Caki2 (cell line): Measurements from ENCODE around the gene ALK. TPM values are rescaled to one million over a fixed set of nuclear protein-coding genes. Genes with fewer than 3 reads are reported as not detected.
A peak's percentile ranks its signal among the peaks of the same experiment; 100 is the strongest.

ENCODE experiments used
- DNase-seq: peaks from one replicate; pipeline ENCODE4 v3.0.0-alpha.2; 2015; ENCODE audit warnings: low read depth
- in situ Hi-C: cut with HindIII; loops from 2 replicates; pipeline ENCODE4 v1.10.0; 2016; ENCODE audit warnings: low sequenced_read_pairs, low pct_unique_long_range_greater_than_20kb, mixed read lengths
- total RNA-seq: library from RNA; depleted of rRNA; stranded (reverse); fragments of >200 nt; shearing (Covaris generic); gene quantifications from 2 replicates; pipeline ENCODE4 v1.2.3, GENCODE V29; 2014; ENCODE audit warnings: low replicate concordance

ALK gene
- total RNA-seq, 1 experiment from 2014 or later, result not detected

DNA sequence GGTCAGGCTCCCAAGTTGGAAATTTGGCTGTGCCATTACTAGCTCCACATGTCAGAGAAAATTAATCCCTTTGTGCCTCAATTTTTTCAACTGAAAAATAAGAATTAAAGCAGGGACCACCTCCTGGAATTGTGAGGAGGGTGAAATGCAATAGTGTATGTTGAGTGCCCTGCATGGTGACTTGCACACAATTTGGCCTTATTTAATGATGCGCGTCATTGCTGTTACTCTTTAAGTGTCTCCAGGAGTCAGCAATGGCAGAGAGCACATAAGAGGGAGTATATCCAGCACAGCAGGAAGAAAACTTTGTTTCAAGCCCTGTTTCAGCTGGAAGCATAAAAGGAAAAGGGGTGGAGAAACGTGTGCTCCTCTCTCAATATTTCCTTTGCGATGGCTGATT is 215.8 kb downstream of the ALK start:
- in situ Hi-C loops, result no loop called here
- DNase-seq, result no peak

DNA sequence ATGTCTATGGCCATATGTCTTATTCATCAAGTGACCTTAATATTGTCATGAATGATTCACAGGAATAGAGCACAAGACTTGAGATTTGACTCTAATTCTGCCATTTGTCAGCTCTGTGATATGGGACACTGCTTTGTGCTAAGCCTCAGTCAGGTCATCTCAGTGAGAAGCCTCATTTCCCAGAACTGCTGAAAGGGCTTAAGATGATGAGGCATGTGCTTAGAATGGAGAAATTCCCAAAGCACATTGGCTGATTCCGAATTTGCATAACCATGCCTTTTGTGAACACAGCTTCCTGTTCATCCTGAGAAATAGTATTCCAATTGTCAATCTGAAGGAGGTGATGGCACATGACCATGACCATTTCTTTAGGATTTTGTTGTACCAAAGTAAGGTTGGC is 218.1 kb downstream of the ALK start:
- no peak for DNase-seq
- in situ Hi-C loops, result no loop called here

DNA sequence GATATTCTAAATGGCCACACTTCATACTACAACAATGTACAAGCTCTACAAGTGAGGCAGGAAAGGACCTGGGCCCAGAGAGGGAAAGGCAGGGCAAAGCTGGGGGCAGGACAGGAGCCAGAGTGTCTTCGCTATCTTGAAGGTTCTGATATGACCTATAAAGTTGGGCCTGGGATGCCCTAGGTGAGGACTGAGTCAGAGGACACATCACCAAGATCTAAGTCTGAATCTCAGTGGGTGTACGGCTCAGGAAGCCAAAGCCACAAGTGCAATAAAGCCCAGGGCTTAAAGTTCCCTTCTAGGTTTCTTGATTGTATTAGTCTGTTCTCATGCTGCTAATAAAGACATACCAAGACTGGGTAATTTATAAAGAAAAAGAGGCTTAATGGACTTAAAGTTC is 219.1 kb downstream of the ALK start:
- in situ Hi-C loops, result no loop called here

DNA sequence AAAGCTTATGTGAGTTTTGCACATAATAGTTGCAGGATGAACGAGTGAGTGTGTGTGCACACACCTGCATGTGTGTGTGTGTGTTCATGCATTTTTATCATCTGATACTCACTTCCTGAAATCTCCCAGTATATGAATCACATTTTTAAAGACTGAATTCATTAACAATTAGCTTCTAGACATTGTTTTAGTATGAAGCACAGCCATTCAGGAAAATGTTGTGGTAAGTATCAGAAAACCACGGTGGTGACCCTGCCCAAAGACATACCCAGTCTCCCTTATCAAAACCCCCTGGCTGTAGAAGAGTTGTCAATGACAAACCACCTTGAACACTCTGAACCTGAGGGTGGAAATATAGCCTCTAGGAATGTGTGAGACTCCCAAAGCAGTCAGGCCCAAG is 220.8 kb downstream of the ALK start:
- no peak for DNase-seq
- in situ Hi-C loops, result no loop called here

More for the DNA sequence above, 219.1 kb downstream of the ALK start:
- DNase-seq, result no peak

DNA sequence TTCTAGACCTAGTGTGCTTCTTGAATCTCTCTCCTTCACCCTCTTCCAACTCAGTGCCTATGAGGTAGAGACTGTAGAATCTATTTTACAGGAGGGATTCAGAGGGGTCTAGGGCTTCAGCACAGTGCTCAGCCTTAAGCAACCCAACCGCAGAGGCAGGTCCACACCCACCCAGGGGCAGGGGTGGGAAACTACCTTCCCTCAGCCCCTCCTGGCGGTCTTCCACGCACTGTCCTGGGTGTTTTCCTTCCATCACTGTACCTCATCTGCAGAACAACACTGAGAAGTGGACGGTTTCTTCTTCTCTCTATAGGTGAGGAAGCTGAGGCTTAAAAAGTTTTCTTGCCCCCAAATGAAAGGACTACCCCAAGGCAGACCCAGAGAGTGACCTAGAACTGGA is 222.3 kb downstream of the ALK start:
- DNase-seq, result no peak
- in situ Hi-C loops, result no loop called here

DNA sequence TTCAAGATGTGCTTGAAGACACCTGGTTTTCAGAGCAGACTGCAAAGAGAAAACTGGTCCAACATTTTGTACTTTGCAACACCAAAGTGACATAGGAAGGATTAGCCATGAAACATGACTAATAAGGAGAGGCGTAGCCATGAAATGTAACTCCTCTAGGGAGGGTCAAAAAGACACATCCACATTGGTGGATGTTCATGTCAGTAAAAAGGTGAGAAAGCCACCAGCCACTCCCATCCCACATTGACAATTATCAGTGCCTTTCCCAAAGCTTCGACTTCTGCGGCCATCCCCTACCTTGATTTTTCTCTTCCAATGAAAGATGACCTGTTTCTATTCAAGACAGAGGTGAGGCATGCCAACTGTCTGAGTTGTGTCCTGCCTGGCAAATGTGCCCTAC is 223.2 kb downstream of the ALK start:
- in situ Hi-C loops, result no loop called here
- DNase-seq, result no peak

DNA sequence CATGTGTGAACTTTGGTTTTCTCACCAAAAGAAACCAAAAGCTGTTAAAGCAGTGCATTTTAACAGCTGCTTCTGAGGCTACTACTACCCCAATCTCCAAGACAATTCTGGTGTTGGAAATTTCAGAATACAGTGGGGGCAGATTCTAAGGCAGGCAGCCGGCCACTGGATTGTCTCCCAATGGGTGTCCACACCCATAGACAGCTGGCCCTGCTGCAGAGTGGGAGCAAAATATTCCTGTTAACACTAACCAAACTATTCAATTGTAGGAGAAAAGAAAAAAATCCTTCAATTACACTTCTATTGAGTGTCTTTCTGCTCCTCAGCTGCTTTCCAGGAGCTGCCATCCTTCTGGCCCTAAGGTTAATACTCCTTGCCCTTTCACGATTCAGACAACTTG is 223.7 kb downstream of the ALK start:
- in situ Hi-C loops, result no loop called here
- DNase-seq, result no peak

DNA sequence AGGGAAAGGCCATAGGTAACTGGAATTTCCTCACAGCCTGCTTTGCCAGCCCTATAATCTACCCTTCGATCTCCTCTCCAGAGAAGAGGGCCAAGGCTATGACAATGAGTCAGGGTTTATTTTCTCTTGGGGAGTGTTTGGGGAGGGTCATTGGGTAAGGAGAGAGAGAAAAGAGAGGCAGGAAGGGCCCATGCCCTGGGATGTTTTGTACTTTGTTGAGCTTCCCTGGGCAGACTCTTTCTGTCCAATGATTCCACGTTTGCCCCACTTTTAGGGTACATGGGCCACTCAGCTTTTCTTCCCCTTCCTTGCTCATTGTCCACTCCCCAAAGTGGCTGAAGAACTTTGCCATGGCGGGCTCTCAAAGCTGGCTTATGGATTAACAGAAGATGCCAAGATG is 224.2 kb downstream of the ALK start:
- in situ Hi-C loops, result no loop called here

DNA sequence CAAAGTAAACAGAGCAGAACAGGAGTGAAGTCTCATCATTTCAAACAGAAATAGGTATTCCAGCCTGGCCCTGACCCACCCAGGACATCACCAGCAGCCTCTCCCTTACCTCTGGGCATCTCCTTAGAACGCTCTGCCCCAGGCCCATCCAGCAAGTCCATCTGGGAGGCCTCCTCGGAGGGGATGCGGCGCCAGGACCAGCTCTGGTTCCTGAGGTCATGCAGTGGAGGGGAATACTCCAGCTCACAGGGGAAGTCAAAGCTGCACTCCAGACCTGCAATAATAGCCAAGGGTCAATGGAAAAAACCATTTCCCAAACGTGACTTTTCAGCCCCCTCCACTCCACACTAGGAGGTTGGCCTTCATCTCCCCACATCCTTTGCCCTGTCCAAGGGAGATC is 226.6 kb downstream of the ALK start:
- in situ Hi-C loops, result no loop called here

More for the DNA sequence above, 224.2 kb downstream of the ALK start:
- DNase-seq, result no peak

DNA sequence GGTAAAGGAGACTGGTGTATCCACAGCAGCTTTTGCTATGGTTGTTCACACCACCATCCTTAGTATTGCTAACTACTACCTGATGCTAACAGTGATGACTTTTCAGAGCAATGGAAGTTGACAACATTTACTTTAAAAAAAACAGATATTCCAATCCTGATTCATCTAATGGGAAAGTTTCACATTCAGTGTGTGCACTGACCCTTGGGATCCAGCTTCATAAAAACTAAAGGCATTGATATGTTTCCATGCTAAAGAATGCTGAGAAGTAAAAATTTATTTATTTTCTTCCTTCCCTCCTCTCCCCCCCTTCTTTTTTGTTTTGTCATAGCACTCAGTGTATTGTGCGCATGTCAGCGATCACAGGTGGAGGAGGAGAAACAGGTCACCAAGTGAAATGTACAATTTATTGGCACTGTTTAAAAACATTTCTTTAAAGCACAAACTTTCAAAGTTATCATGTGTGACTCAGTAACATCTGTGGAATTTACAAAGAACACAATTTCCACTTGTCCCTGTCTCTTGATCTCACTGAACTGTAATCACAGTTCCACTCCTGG is 229.9 kb downstream of the ALK start:
- in situ Hi-C loops, result no loop called here
- DNase-seq, result peak; percentile 3

More for the DNA sequence above, 226.6 kb downstream of the ALK start:
- DNase-seq, result no peak

DNA sequence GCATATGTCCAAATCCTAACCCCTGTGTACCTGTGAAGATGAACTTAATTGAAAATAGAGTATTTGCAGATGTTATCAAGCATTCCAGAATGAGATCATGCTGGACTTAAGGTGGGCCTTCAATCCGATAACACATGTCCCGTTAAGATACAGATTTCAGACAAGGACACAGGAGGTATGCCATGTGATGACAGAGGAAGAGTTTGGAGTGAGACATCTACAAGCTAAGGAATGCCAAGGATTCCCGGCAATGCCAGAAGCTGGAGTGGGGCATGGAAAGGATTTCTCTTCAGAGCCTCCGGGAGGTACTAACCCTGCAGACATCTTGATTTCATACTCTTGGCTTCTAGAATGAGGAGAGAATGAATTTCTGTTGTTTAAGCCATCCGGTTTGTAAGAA is 231.7 kb downstream of the ALK start:
- DNase-seq, result no peak

DNA sequence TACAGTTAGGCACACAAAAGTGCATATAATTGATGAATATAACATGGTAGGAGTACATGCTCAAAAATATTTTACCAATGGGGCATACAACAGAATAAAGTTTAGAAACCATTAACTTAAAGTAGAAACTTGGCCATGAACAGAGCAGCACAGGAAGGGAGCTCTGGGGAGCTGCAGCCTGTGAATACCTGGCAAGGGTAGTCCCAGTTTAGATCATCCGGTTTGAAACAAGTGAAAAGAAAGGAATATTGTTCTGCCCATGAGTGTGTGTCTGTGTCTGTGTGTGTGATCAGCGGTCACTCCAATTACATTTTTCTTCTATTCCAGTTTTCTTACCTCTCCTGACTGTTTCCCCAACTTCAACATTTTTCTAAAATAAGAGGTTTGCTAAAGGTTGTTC is 233.0 kb downstream of the ALK start:
- in situ Hi-C loops, result no loop called here
- DNase-seq, result no peak

More for the DNA sequence above, 231.7 kb downstream of the ALK start:
- in situ Hi-C loops, result no loop called here

DNA sequence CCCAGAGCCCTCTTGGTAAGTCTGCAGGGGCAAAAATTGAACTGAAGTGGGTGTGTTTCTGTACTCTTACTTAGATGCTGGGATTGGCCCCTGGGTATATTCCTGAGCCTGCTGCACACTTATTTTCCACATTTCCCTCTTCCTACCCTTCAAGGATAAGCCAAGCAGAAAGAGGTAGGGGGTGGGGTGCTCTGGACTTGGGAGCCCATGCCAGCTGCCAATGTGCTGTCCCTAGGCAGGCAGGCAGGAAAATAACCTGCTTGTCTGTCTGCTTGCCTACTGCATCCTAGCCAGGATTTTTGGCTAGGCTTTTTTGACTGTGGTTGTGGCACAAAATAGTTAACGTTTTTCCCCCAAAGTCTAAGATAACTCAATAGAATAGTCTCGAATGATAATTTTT is 234.3 kb downstream of the ALK start:
- in situ Hi-C loops, result no loop called here
- no peak for DNase-seq

DNA sequence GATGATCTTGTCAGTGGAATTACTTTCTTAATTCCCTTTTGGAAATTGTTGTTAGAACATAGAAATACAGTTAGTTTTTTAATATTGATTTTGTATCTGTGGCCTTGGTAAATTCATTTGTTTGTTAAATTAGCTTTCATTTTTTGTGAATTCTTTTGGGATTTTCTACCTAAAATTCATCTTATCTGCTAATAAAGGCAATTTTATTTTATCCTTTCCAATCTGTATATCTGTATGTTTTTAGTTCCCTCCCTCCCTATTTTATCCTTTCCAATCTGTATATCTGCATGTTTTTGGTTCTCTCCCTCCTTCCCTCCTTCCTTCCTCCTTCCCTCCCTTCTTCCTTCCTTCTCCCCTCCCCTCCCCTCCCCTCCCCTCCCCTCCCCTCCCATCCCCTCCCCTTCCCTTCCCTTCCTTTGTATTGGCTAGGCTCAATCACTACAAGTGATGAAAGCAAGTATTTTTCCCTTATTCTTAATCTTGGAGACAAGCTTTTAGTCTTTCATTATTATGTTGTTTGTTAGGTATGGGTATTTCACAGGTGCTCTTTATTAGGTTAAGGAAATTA is 244.4 kb downstream of the ALK start:
- DNase-seq, result no peak
- in situ Hi-C loops, result no loop called here

DNA sequence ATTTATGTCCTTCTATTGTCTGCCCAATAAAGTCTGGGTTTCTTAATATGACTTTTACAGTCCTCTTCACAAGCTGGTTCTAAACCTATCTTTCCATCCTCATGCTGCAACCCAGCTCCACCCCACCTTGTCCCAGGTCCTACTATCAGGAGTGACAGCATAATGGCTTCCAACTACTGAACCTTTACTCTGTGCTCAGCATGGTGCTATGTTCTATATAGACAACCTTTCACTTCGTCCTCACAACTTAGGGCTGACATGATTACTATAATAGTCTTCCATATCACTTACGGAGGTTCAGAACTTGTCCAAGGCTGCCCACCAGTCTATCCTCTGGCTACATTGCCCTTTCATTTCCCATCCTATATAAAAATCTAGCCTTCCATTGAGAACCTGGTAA is 256.8 kb downstream of the ALK start:
- DNase-seq, result no peak
- in situ Hi-C loops, result no loop called here

DNA sequence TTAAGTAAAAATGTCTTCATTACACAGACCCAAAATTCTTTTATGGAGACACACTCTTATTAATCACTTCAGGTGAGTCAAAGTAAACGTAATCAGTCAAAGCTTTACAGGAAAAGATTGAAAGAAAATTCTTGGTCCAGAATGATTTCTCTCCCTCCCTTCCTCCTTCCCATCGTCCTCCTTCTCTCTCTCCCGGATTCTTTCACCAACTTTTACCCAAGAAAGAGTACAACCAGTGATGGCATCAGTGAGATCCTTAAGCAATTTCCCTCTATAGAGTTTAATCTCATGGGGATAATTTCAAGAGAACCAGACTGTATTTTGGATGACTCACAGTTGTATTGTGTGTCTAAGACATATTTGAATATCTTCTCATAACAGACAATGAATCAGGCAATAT is 258.1 kb downstream of the ALK start:
- in situ Hi-C loops, result no loop called here
- DNase-seq, result no peak

DNA sequence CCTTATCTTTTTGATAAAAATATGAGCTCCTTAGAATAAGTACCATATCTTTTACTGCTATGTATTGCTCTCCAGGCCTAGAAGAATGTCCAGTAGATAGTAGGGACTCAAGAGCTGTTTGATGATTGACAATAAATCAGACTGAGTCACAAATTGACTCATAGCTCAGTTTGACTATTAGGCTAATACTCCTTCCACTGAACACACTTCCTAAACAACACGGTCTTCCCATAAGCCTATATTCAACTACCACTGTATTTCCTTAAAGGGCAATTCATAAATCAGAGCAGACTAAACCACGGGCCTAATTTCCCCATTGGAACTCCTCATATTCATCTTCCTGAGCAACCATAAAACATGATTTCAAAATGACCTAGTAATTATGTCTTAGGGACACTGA is 258.5 kb downstream of the ALK start:
- in situ Hi-C loops, result no loop called here

DNA sequence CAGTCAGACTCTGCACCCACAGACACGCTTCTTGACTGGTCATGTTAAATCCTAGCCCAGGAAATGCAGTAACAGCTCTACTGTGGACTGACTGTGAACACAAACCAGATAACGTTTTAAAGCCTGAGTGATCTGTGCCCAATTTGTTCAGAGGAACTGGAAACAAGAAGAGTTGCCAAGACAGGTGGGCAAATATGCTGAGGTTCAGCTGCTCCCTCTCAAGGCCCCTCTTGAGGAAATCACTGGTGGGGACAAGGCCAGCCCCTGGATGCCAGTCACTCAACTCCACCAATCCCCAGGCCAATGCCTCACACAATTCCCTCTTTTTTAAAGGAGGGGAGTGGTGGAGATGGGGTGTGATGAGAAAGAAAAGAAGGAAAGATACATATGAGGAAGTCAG is 261.2 kb downstream of the ALK start:
- in situ Hi-C loops, result no loop called here
- DNase-seq, result no peak

More for the DNA sequence above, 258.5 kb downstream of the ALK start:
- no peak for DNase-seq

DNA sequence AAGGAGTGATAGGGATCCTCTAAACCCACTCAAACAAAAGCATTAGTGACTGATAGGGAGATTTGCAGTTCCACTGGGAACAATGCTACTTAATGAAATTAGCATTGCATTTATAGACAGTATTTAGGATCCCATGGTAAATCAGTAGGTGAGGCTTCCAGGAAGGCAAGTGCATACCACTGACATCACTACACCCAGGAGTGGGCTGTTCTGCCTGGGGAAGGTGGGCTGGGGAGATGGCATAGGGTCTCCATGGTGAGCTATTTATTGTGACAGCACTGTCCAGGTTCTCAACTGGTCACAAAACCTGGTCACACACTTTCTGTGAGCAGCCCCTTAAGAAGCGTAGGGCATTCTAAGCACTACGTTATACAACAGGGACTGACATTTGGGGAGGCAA is 262.2 kb downstream of the ALK start:
- in situ Hi-C loops, result no loop called here
- DNase-seq, result no peak

DNA sequence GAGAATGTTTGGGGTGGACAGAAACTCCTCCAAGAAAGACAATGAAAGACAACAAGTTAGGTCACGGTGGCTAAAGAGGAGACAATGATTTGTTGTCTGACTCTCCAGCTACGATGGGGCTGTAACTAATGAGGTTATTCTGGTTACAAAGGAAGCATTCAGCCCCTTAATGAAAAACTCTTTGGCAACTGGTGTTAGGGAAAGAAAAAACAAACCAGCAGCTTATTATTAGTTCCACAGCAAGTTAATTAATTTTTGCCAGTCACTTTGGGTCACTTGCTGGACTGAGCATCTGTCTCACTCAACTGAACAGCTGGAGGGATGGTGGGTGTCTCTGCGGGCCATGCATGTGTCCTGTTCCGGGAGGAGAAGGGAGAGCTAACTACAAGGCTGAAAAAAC is 263.7 kb downstream of the ALK start:
- no peak for DNase-seq
- in situ Hi-C loops, result no loop called here
